ENCODE data around the gene R3HDM2.

Gene R3HDM2

DNA sequence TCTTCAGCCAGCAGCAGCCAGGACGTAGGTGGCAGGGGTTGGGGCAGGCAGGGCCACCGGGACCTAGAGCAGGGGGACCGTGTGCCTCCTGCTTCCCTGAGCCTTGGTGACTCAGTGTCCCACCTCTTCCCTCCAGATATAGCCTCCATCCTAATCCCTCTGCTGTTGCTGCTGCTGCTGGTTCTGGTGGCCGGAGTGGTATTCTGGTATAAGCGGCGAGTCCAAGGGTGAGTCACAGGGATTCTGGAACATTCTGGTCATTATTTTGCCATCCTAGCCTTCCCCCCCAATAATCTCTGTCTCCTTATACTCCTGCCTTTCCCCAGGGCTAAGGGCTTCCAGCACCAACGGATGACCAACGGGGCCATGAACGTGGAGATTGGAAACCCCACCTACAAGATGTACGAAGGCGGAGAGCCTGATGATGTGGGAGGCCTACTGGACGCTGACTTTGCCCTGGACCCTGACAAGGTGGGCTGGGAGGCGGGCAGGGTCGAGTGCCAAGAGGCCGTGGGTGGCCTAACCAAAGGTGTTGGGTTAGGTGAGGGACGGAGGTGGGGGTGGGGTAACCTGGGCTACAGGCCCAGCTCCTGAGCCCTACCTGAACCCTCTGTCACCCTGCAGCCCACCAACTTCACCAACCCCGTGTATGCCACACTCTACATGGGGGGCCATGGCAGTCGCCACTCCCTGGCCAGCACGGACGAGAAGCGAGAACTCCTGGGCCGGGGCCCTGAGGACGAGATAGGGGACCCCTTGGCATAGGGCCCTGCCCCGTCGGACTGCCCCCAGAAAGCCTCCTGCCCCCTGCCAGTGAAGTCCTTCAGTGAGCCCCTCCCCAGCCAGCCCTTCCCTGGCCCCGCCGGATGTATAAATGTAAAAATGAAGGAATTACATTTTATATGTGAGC is 218.8 kb downstream of the R3HDM2 start:
- H3K36me3 Mint-ChIP-seq = no peaks in the 10 kb centered on the region
- peaks cover 33 to 34% of the 10 kb centered on the region in 2 donors for H3K4me1 Mint-ChIP-seq
- H3K9me3 Mint-ChIP-seq = no peaks in the 10 kb centered on the region
- H3K27me3 Mint-ChIP-seq = peaks cover 26 to 34% of the 10 kb centered on the region in 2 donors
- ATAC-seq (replicated peaks) = no peak
- no peak overlapping the region for H3K4me3 Mint-ChIP-seq
- no peak overlapping the region for H3K27ac Mint-ChIP-seq
- no peak for DNase-seq

DNA sequence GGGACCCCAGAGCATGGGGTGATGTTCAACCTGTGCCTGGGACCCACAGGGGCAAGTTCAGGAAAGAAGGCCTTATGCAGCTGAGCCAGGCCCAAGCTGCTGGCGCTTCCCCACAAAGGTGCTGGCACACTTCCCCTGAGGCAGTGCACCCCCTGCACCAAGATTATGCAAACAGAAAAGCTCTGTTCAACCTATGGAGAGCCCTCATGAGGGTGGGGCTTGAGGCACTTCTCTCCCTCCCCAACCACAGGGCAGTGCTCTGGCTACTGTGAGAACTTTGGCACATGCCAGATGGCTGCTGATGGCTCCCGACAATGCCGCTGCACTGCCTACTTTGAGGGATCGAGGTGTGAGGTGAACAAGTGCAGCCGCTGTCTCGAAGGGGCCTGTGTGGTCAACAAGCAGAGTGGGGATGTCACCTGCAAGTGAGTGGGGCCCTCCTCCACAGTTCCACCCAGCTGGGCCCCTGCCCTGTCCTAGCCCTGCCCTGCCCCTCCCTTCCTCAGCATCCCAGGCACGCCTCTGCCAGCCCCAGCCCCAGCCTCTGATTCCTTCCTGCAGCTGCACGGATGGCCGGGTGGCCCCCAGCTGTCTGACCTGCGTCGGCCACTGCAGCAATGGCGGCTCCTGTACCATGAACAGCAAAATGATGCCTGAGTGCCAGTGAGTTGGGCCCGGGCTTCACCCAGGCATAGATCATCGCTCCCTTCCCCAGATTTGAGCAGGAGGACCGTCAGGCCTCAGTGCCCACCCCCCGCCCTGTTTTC is 219.7 kb downstream of the R3HDM2 start:
- Mint-ChIP-seq H3K27ac (no peak overlapping the region), H3K9me3 (no peaks in the 10 kb centered on the region), H3K4me1 (peaks cover 31 to 32% of the 10 kb centered on the region in 2 donors)

DNA sequence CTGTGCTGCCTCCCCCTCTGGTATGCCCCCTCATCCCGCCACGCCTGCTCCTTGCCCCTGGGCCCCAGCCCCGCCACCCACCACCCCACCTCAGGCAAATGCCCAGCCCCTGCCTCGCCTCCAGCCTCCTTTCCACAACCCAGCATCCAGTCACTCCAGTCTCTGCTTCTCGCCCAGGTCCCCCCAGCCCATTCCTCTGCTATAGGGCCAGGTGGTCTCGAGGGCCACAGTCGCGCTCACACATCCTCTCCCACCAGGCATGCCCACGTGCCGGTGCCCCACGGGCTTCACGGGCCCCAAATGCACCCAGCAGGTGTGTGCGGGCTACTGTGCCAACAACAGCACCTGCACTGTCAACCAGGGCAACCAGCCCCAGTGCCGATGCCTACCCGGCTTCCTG is 220.4 kb downstream of the R3HDM2 start:
- peaks cover 19 to 28% of the 10 kb centered on the region in 2 donors for H3K27me3 Mint-ChIP-seq
- no peak for ATAC-seq (replicated peaks)
- no peaks in the 10 kb centered on the region for H3K9me3 Mint-ChIP-seq
- no peak overlapping the region for H3K4me3 Mint-ChIP-seq
- H3K4me1 Mint-ChIP-seq = peaks cover 24 to 26% of the 10 kb centered on the region in 2 donors
- no peaks in the 10 kb centered on the region for H3K36me3 Mint-ChIP-seq
- DNase-seq = no peak
- H3K27ac Mint-ChIP-seq = no peak overlapping the region

More for the DNA sequence above, 219.7 kb downstream of the R3HDM2 start:
- no peak for DNase-seq
- H3K4me3 Mint-ChIP-seq = no peak overlapping the region
- no peak for ATAC-seq (replicated peaks)
- H3K36me3 Mint-ChIP-seq = no peaks in the 10 kb centered on the region
- H3K27me3 Mint-ChIP-seq = peaks cover 25 to 34% of the 10 kb centered on the region in 2 donors

DNA sequence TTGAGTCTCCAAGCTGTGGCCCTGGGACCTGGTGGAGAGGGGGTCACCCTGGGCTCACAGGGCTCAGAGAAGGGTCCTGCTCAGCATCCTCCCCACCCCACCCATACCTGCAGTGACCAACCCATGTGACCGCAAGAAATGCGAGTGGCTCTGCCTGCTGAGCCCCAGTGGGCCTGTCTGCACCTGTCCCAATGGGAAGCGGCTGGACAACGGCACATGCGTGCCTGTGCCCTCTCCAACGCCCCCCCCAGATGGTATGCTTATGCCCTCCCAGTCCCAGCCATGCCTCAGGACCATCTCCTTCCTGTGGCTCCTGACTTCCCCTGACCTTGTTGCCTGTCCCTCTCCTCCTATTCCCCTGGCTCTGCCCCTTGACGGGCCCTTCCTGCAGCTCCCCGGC is 220.9 kb downstream of the R3HDM2 start:
- peaks cover 19 to 22% of the 10 kb centered on the region in 2 donors for H3K4me1 Mint-ChIP-seq
- no peak overlapping the region for H3K4me3 Mint-ChIP-seq
- H3K27me3 Mint-ChIP-seq = peaks cover 14 to 24% of the 10 kb centered on the region in 2 donors

DNA sequence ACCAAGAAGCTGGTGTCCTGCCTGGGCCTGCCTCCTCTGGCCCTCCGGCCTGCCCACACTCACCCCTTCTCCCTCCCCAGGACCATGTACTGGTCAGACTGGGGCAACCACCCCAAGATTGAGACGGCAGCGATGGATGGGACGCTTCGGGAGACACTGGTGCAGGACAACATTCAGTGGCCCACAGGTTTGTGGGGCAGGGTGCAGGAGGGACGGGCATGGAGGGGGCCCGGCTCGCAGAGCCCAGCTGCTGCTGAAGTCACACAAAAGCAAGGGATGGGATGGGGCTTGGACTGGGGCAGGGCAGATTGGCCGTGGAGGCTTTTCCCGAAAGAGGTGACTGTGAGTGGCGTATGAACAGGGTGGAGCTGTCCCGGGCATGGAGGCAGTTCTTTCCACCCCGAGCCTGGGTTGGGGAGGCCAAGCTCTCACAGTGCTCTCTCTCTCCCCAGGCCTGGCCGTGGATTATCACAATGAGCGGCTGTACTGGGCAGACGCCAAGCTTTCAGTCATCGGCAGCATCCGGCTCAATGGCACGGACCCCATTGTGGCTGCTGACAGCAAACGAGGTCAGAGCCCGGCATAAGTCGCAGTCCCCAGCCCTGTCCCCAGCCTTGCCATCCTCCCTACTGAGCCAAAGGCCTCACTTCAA is 222.1 kb downstream of the R3HDM2 start:
- ATAC-seq (replicated peaks) (no peak), DNase-seq (no peak)
- Mint-ChIP-seq H3K9me3 (no peaks in the 10 kb centered on the region), H3K4me3 (no peak overlapping the region), H3K27ac (no peak overlapping the region), H3K4me1 (peaks cover 7 to 10% of the 10 kb centered on the region in 2 donors), H3K36me3 (no peaks in the 10 kb centered on the region), H3K27me3 (peaks cover 12 to 17% of the 10 kb centered on the region in 2 donors)

More for the DNA sequence above, 220.9 kb downstream of the R3HDM2 start:
- no peak overlapping the region for H3K27ac Mint-ChIP-seq
- ATAC-seq (replicated peaks) = no peak
- H3K36me3 Mint-ChIP-seq = no peaks in the 10 kb centered on the region
- DNase-seq = no peak
- no peaks in the 10 kb centered on the region for H3K9me3 Mint-ChIP-seq

DNA sequence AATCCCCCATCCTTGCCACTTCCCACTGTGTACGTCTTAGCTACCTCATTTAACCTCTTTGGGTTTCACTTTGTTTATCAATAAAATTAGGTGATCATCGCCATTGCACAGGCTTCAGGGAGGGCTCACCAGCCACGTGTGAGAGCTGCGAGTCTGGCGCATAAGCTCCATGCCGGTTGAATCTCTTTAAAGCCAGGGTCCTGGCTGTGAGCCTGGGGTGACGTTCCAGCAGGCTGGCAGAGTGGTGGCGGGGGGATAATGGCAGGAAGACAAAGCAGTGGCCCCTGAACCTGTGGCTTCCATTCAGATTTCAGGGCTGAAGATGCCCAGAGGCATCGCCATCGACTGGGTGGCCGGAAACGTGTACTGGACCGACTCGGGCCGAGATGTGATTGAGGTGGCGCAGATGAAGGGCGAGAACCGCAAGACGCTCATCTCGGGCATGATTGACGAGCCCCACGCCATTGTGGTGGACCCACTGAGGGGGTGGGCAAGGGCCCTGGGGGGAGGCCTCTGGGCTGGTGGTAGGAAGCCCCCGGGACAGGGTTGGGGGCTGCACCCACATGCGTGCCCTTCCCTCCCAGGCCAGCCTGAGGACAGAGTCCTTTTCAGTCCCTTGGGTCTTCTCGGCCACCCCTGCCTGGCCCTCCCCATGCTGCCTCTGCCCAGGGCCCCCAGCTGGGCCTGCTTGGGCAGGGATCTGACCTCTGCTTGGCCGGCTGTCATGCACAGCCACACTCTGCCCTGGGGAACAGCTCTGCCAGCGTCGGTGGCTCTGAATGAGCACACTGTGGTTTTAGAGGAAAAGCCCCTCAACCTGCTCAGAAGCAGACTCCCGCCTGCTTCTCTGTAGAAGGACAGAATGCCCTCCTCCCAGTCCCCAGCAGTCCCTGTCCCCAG is 222.9 kb downstream of the R3HDM2 start:
- H3K9me3 Mint-ChIP-seq = no peaks in the 10 kb centered on the region
- H3K27ac Mint-ChIP-seq = no peak overlapping the region
- no peak overlapping the region for H3K4me3 Mint-ChIP-seq
- ATAC-seq (replicated peaks) (peak in 1 of 2 donors; percentile 45), DNase-seq (no peak)
- peaks cover 0 to 4% of the 10 kb centered on the region in 2 donors for H3K4me1 Mint-ChIP-seq
- H3K27me3 Mint-ChIP-seq = peaks cover 10 to 12% of the 10 kb centered on the region in 2 donors
- H3K36me3 Mint-ChIP-seq = no peaks in the 10 kb centered on the region

DNA sequence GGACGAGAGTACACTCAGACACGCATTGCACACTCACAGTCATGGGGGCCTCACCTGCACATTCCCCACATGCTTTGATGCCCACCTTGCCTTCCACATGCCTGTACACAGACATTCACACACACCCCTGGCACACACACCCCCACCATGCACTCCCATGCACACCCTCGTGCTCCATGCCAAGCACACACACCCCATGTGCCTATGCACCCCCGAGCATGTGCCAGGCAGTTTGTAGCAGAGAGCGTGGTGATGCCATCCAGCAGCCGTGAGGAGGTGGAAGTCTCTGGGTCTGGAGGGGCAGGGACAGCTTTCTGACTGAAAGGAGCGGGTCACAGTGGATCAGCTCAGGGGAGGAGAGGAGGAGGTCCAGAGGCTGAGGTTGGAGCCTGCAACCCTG is 224.9 kb downstream of the R3HDM2 start:
- Mint-ChIP-seq H3K36me3 (no peaks in the 10 kb centered on the region), H3K4me1 (peaks cover 0 to 2% of the 10 kb centered on the region in 2 donors), H3K27ac (no peak overlapping the region), H3K27me3 (peaks cover 10 to 16% of the 10 kb centered on the region in 2 donors), H3K9me3 (no peaks in the 10 kb centered on the region), H3K4me3 (no peak overlapping the region)
- ATAC-seq (replicated peaks) (peak in 1 of 2 donors; percentile 19), DNase-seq (no peak)

DNA sequence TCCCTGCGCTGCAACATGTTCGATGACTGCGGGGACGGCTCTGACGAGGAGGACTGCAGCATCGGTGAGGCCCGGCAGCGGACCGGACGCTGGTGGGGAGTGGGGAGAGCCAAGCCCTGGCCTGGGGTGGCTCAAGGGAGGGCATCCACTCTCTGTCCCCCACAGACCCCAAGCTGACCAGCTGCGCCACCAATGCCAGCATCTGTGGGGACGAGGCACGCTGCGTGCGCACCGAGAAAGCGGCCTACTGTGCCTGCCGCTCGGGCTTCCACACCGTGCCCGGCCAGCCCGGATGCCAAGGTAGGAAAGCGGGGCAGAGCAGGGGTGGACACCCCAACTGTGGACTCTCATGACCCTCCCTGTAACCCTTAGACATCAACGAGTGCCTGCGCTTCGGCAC is 225.7 kb downstream of the R3HDM2 start:
- Mint-ChIP-seq H3K9me3 (no peaks in the 10 kb centered on the region), H3K4me3 (no peak overlapping the region), H3K36me3 (no peaks in the 10 kb centered on the region), H3K4me1 (peaks cover 0 to 2% of the 10 kb centered on the region in 2 donors), H3K27me3 (peaks cover 5 to 13% of the 10 kb centered on the region in 2 donors), H3K27ac (no peak overlapping the region)
- DNase-seq (no peak), ATAC-seq (replicated peaks) (no peak)

DNA sequence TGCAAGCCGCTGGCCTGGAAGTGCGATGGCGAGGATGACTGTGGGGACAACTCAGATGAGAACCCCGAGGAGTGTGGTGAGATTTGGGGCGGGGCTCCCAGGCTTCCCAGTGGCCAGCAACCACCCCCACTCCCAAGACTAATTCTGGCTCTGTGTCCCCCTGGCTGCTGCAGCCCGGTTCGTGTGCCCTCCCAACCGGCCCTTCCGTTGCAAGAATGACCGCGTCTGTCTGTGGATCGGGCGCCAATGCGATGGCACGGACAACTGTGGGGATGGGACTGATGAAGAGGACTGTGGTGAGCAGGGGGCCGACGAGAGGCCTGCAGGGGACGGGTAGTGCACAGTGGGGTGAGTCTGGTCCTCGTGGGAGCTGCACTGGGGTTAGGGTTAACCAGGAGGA is 226.4 kb downstream of the R3HDM2 start:
- no peak for DNase-seq
- ATAC-seq (replicated peaks) = no peak
- Mint-ChIP-seq H3K27ac (no peak overlapping the region), H3K36me3 (no peaks in the 10 kb centered on the region), H3K4me3 (no peak overlapping the region), H3K9me3 (no peaks in the 10 kb centered on the region), H3K4me1 (peaks cover 0 to 2% of the 10 kb centered on the region in 2 donors), H3K27me3 (peaks cover 3 to 11% of the 10 kb centered on the region in 2 donors)

DNA sequence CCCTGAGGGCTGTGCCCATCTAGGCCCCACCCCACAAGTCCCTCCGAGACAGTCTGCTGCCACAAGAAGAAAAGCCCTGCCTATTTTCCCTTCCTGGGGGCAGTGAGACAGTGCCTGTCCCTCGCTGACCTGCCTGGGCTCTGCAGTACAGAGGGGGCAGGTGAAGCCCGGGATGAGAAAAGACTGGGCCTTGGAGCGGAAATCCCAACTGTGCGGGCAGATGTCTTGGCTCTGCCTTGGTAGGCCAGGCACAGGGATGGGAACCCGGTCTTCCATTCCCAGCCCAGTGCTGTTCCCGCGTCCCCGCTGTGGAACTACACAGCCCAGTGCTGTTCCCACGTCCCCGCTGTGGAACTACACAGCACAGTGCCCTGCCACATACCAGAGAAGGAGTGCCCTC is 227.1 kb downstream of the R3HDM2 start:
- Mint-ChIP-seq H3K27me3 (peaks cover 3 to 11% of the 10 kb centered on the region in 2 donors), H3K27ac (no peak overlapping the region), H3K9me3 (no peaks in the 10 kb centered on the region), H3K4me3 (no peak overlapping the region), H3K36me3 (no peaks in the 10 kb centered on the region), H3K4me1 (peaks cover 0 to 2% of the 10 kb centered on the region in 2 donors)
- ATAC-seq (replicated peaks) = no peak
- DNase-seq = no peak
